H9 (cell line): ENCODE data around the gene CDH6. TPM values are rescaled to one million over a fixed set of nuclear protein-coding genes. Genes with fewer than 3 reads are reported as not detected.

ENCODE experiments used
- DNase-seq: peaks from one replicate; pipeline ENCODE4 v3.0.0-alpha.2; 2017
- H2AFZ ChIP-seq: one replicate; pipeline ENCODE4 v1.6.1; 2013; ENCODE audit warnings: mild to moderate bottlenecking, low read length, control low read depth, moderate library complexity
- H2AK5ac ChIP-seq: 2 replicates; pipeline ENCODE4 v1.6.1; 2013; ENCODE audit warnings: low read length, control low read depth, mixed read lengths; ENCODE audit not compliant: insufficient read length
- H2BK120ac ChIP-seq: one replicate; pipeline ENCODE4 v1.6.1; 2013; ENCODE audit warnings: low read depth, mild to moderate bottlenecking, low read length, control low read depth, inconsistent platforms; ENCODE audit not compliant: poor library complexity, severe bottlenecking
- H2BK12ac ChIP-seq: 2 replicates; pipeline ENCODE4 v1.6.1; 2013; ENCODE audit warnings: low read length, control low read depth, mixed read lengths, low read depth; ENCODE audit not compliant: insufficient read length
- H2BK15ac ChIP-seq: 2 replicates; pipeline ENCODE4 v1.6.1; 2013; ENCODE audit warnings: low read depth, low read length, control low read depth
- H2BK20ac ChIP-seq: one replicate; pipeline ENCODE4 v1.6.1; 2013; ENCODE audit warnings: low read depth, mild to moderate bottlenecking, low read length, control low read depth, inconsistent platforms; ENCODE audit not compliant: poor library complexity, severe bottlenecking
- H2BK5ac ChIP-seq: 2 replicates; pipeline ENCODE4 v1.6.1; 2013; ENCODE audit warnings: low read length, control low read depth, mixed read lengths; ENCODE audit not compliant: insufficient read length
- H3K14ac ChIP-seq: 2 replicates; pipeline ENCODE4 v1.6.1; 2013; ENCODE audit warnings: low read length, control low read depth; ENCODE audit not compliant: insufficient read depth
- H3K18ac ChIP-seq: 2 replicates; pipeline ENCODE4 v1.6.1; 2013; ENCODE audit warnings: low read depth, mild to moderate bottlenecking, mixed read lengths, low read length, control low read depth; ENCODE audit not compliant: insufficient read length
- H3K23ac ChIP-seq: 2 replicates; pipeline ENCODE4 v1.6.1; 2013; ENCODE audit warnings: low read length, control low read depth, mixed read lengths, low read depth; ENCODE audit not compliant: insufficient read length
- H3K23me2 ChIP-seq: 2 replicates; pipeline ENCODE4 v1.6.1; 2013; ENCODE audit warnings: low read depth, mild to moderate bottlenecking, mixed read lengths, low read length, control low read depth; ENCODE audit not compliant: insufficient read length, poor library complexity, severe bottlenecking
- H3K27ac ChIP-seq: 2 replicates; pipeline ENCODE4 v1.5.1; 2013; ENCODE audit warnings: low read length, control low read depth, mixed read lengths, low read depth; ENCODE audit not compliant: insufficient read length
- H3K27me3 ChIP-seq: 2 replicates; pipeline ENCODE4 v1.6.1; 2013; ENCODE audit warnings: low read length, control low read depth, inconsistent platforms; ENCODE audit not compliant: insufficient read depth
- H3K4ac ChIP-seq: 2 replicates; pipeline ENCODE4 v1.6.1; 2013; ENCODE audit warnings: low read depth, mild to moderate bottlenecking, control low read depth, inconsistent platforms, low read length, moderate library complexity
- H3K4me1 ChIP-seq: 2 replicates; pipeline ENCODE4 v1.6.1; 2013; ENCODE audit warnings: low read length, control low read depth, inconsistent platforms; ENCODE audit not compliant: insufficient read depth
- H3K4me2 ChIP-seq: 2 replicates; pipeline ENCODE4 v1.6.1; 2013; ENCODE audit warnings: low read length, control low read depth, mixed read lengths; ENCODE audit not compliant: insufficient read length, insufficient read depth
- H3K56ac ChIP-seq: 2 replicates; pipeline ENCODE4 v1.6.1; 2013; ENCODE audit warnings: low read depth, mild to moderate bottlenecking, mixed read lengths, low read length, control low read depth; ENCODE audit not compliant: insufficient read length
- H3K79me1 ChIP-seq: 2 replicates; pipeline ENCODE4 v1.6.1; 2013; ENCODE audit warnings: low read depth, mild to moderate bottlenecking, moderate library complexity, low read length, control low read depth, inconsistent platforms; ENCODE audit not compliant: insufficient read depth, poor library complexity, severe bottlenecking
- H3K79me2 ChIP-seq: 2 replicates; pipeline ENCODE4 v1.6.1; 2013; ENCODE audit warnings: low read length, control low read depth, inconsistent platforms; ENCODE audit not compliant: insufficient read depth
- H3K9ac ChIP-seq: 2 replicates; pipeline ENCODE4 v1.6.1; 2013; ENCODE audit warnings: low read length, control low read depth, mixed read lengths; ENCODE audit not compliant: insufficient read length; ENCODE audit errors: extremely low read depth
- H3K9me3 ChIP-seq: one replicate; pipeline ENCODE4 v1.6.1; 2013; ENCODE audit warnings: low read depth, low read length, inconsistent platforms; ENCODE audit not compliant: control insufficient read depth
- H3T11ph ChIP-seq: one replicate; pipeline ENCODE4 v1.6.1; 2013; ENCODE audit warnings: mild to moderate bottlenecking, low read length, control low read depth, inconsistent platforms
- H4K20me1 ChIP-seq: one replicate; pipeline ENCODE4 v1.6.1; 2013; ENCODE audit not compliant: control insufficient read depth, insufficient read length, insufficient read depth
- H4K5ac ChIP-seq: 2 replicates; pipeline ENCODE4 v1.6.1; 2013; ENCODE audit warnings: low read depth, mild to moderate bottlenecking, mixed read lengths, low read length, control low read depth; ENCODE audit not compliant: insufficient read length
- H4K8ac ChIP-seq: replicated peaks from 2 replicates; pipeline ENCODE4 v1.6.1; 2013; ENCODE audit warnings: low read length, control low read depth, mixed read lengths, low read depth; ENCODE audit not compliant: insufficient read length
- H4K91ac ChIP-seq: 2 replicates; pipeline ENCODE4 v1.6.1; 2013; ENCODE audit warnings: low read depth, mild to moderate bottlenecking, moderate library complexity, mixed read lengths, low read length, control low read depth; ENCODE audit not compliant: insufficient read length
- H3K27ac Mint-ChIP-seq, 3 experiments: 2 replicates in 2 of 3; 3 replicates in 1 of 3; pipeline ENCODE4 v1.8.0; 2020 to 2021; ENCODE audit warnings: mixed read lengths in 3 of 3, mild to moderate bottlenecking in 1 of 3, moderate library complexity in 1 of 3
- H3K27me3 Mint-ChIP-seq: 2 replicates; pipeline ENCODE4 v1.8.0; 2021; ENCODE audit warnings: low read depth, mild to moderate bottlenecking, moderate library complexity, mixed read lengths
- H3K36me3 Mint-ChIP-seq, 3 experiments: 2 replicates in 2 of 3; 3 replicates in 1 of 3; pipeline ENCODE4 v1.8.0; 2020 to 2021; ENCODE audit warnings: low read depth in 3 of 3, mixed read lengths in 3 of 3; ENCODE audit not compliant: insufficient read depth in 1 of 3
- H3K4me1 Mint-ChIP-seq, 2 experiments: 2 replicates each; pipeline ENCODE4 v1.8.0; 2020; ENCODE audit warnings: mixed read lengths in 2 of 2
- H3K4me3 Mint-ChIP-seq, 2 experiments: 2 replicates in 1 of 2; 3 replicates in 1 of 2; pipeline ENCODE4 v1.8.0; 2020 to 2021; ENCODE audit warnings: mild to moderate bottlenecking in 2 of 2, mixed read lengths in 2 of 2, moderate library complexity in 1 of 2
- H3K9me3 Mint-ChIP-seq, 2 experiments: 2 replicates in 1 of 2; 3 replicates in 1 of 2; pipeline ENCODE4 v1.8.0; 2020; ENCODE audit warnings: mild to moderate bottlenecking in 2 of 2, mixed read lengths in 2 of 2, moderate library complexity in 1 of 2
- CTCF ChIP-seq: fragments of 200-600 bp; sonication (generic); conservative IDR thresholded peaks from 3 replicates; pipeline ENCODE4 v1.8.0; 2021; ENCODE audit warnings: antibody characterized with exemption, mild to moderate bottlenecking
- WGBS: extraction: QIAGEN DNeasy Blood & Tissue Kit; methylation state at CpG from one replicate; pipeline ENCODE4 v1.1.7; 2013; ENCODE audit warnings: missing lambda C conversion rate, low lambda C conversion rate, mixed read lengths; ENCODE audit not compliant: insufficient read length; ENCODE audit errors: extremely low coverage; 5-methylcytosine and 5-hydroxymethylcytosine counted together
- total RNA-seq: library from RNA; stranded (reverse); gene quantifications from 2 replicates; pipeline ENCODE4 v1.2.1, GENCODE V29; 2021

The CDH6 gene
- total RNA-seq, 1 experiment from 2014 or later, result 11.7 TPM

- H3K79me2 ChIP-seq, result no peaks in the 10 kb centered on the region
- no peaks in the 10 kb centered on the region for H3K4me1 ChIP-seq
- no peaks in the 10 kb centered on the region for H3K79me1 ChIP-seq
- no peak overlapping the region for H3K27ac ChIP-seq
- H3K18ac ChIP-seq, result no peak overlapping the region
- H3K36me3 Mint-ChIP-seq, result no peaks in the 10 kb centered on the region
- H3K23me2 ChIP-seq, result no peaks in the 10 kb centered on the region
- H3K56ac ChIP-seq, result no peak overlapping the region
- no peak overlapping the region for H3K14ac ChIP-seq
- no peak overlapping the region for H2BK20ac ChIP-seq
- no peak overlapping the region for H3K23ac ChIP-seq
- no peak overlapping the region for H2BK12ac ChIP-seq
- no peak overlapping the region for H2BK15ac ChIP-seq
- H3K27me3 ChIP-seq, result no peaks in the 10 kb centered on the region
- no peaks in the 10 kb centered on the region for H4K20me1 ChIP-seq
- H3K9ac ChIP-seq, result no peak overlapping the region
- H4K8ac ChIP-seq, result no peak overlapping the region
- H3K27me3 Mint-ChIP-seq, result no peaks in the 10 kb centered on the region
- no peak for TF ChIP-seq CTCF
- no peak overlapping the region for H3K4me2 ChIP-seq
- H2BK5ac ChIP-seq, result no peak overlapping the region
- no peak overlapping the region for H2BK120ac ChIP-seq
- no peak overlapping the region for H2AFZ ChIP-seq
- H2AK5ac ChIP-seq, result no peak overlapping the region
- no CpG with 5 or more reads among the region's 2 CpGs for WGBS
- DNase-seq, result no peak
- no peak overlapping the region for H4K5ac ChIP-seq
- H3K9me3 ChIP-seq, result no peaks in the 10 kb centered on the region
- no peak overlapping the region for H4K91ac ChIP-seq
- no peak overlapping the region for H3T11ph ChIP-seq
- no peak overlapping the region for H3K4ac ChIP-seq
- H3K27ac Mint-ChIP-seq, result no peak overlapping the region
- H3K4me1 Mint-ChIP-seq, result peaks cover 0 to under 1% of the 10 kb centered on the region in 2 experiments; a peak in 1 of 4 replicates
- no peaks in the 10 kb centered on the region for H3K9me3 Mint-ChIP-seq
- H3K4me3 Mint-ChIP-seq, result no peak overlapping the region
Observed at GRCh38 chr5:31333475-31333874, 140.0 kb downstream of the CDH6 start.
